Uterus (tissue), 4 donors: Measurements from ENCODE around the gene YOD1. TPM values are rescaled to one million over a fixed set of nuclear protein-coding genes. Genes with fewer than 3 reads are reported as not detected.

Experiments used
- DNase-seq, 2 donors: peaks; one replicate each; pipeline ENCODE4 v3.0.0-alpha.2; 2019 to 2020
- H3K27ac ChIP-seq, 2 donors: fragments of 200-600 bp; sonication (generic); 1 replicate in 1 of 2; 2 replicates in 1 of 2; pipeline ENCODE4 v1.5.1; 2016 to 2018
- H3K27me3 ChIP-seq, 2 donors: fragments of 200-600 bp; sonication (generic); one replicate each; pipeline ENCODE4 v1.5.1; 2018 to 2019; ENCODE audit warnings: control low read depth in 1 of 2
- H3K36me3 ChIP-seq, 2 donors: fragments of 200-600 bp; sonication (generic); one replicate each; pipeline ENCODE4 v1.5.1; 2019; ENCODE audit warnings: control low read depth in 1 of 2
- H3K4me1 ChIP-seq, 2 donors: fragments of 200-600 bp; sonication (generic); one replicate each; pipeline ENCODE4 v1.5.1; 2018 to 2019; ENCODE audit warnings: control low read depth in 1 of 2
- H3K4me3 ChIP-seq, 2 donors: fragments of 200-600 bp; sonication (generic); 1 replicate in 1 of 2; 2 replicates in 1 of 2; pipeline ENCODE4 v1.5.1; 2018 to 2019; ENCODE audit warnings: mild to moderate bottlenecking in 1 of 2
- H3K9me3 ChIP-seq, 2 donors: fragments of 200-600 bp; sonication (generic); one replicate each; pipeline ENCODE4 v1.5.1; 2019; ENCODE audit warnings: control low read depth in 1 of 2
- POLR2A ChIP-seq, 2 donors: fragments of 450-650 bp; IDR thresholded peaks; one replicate each; pipeline ENCODE4 v1.6.1; 2016; ENCODE audit warnings: antibody characterized with exemption in 2 of 2, mild to moderate bottlenecking in 1 of 2, moderate library complexity in 1 of 2
- intact Hi-C: fragments of 100-400 bp; cut with DNase I; formaldehyde crosslinking; loops from one replicate; pipeline ENCODE4 v1.15.1; 2023; ENCODE audit warnings: low total_unique reads
- total RNA-seq, 4 donors: library from RNA; depleted of rRNA in 3 of 4; stranded (reverse); fragments of >200 nt in 3 of 4; gene quantifications; one replicate each; pipeline versions ENCODE4 v1.1.0 to v1.2.4, GENCODE V29; 2014 to 2023
- TF ChIP-seq, protein P1 (sequence below), 4 experiments: fragments of 200-600 bp in 2 of 4; fragments of 450-650 bp in 2 of 4; sonication (generic) in 2 of 4; IDR thresholded peaks; one replicate each; pipeline ENCODE4 v1.5.1; 2016 to 2019; ENCODE audit warnings: antibody characterized with exemption in 4 of 4, mild to moderate bottlenecking in 2 of 4, moderate library complexity in 1 of 4
- donor health status: DM: yes; HTN: yes; CAD: no.

YOD1 gene
- total RNA-seq, 4 donors from 2014 or later: 3.3 to 17.1 (median 7.6) TPM

DNA sequence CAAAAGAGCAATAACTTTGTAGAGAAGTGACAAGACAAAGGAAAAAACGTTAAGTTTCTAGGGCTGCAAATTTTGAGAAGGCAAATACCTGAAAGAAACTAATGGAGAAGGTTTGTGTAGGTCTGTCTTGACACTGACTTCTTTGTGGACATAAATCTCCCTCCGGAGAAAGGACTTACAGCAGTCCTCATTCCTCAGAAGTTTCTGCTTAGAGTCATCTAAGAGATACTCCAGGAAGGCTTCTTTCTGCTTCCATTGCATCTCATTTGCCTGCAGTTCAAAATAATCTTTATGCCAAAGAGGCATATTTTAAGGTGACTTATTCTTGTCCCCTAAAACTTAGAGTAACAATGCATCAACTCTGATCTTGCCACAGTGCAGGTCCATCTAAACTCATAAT, 33.2 kb upstream of the YOD1 start:
- DNase-seq: no peak
- Histone ChIP-seq H3K9me3 (no peaks in the 10 kb centered on the region), H3K36me3 (no peaks in the 10 kb centered on the region), H3K4me1 (no peaks in the 10 kb centered on the region), H3K27me3 (no peaks in the 10 kb centered on the region), H3K4me3 (no peak overlapping the region), H3K27ac (no peak overlapping the region)
- TF ChIP-seq, protein P1, sequence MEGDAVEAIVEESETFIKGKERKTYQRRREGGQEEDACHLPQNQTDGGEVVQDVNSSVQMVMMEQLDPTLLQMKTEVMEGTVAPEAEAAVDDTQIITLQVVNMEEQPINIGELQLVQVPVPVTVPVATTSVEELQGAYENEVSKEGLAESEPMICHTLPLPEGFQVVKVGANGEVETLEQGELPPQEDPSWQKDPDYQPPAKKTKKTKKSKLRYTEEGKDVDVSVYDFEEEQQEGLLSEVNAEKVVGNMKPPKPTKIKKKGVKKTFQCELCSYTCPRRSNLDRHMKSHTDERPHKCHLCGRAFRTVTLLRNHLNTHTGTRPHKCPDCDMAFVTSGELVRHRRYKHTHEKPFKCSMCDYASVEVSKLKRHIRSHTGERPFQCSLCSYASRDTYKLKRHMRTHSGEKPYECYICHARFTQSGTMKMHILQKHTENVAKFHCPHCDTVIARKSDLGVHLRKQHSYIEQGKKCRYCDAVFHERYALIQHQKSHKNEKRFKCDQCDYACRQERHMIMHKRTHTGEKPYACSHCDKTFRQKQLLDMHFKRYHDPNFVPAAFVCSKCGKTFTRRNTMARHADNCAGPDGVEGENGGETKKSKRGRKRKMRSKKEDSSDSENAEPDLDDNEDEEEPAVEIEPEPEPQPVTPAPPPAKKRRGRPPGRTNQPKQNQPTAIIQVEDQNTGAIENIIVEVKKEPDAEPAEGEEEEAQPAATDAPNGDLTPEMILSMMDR (IDR thresholded peaks at IDR 0.05): no peak
- TF ChIP-seq POLR2A (IDR thresholded peaks at IDR 0.05): no peak
- intact Hi-C loops: no loop called here

DNA sequence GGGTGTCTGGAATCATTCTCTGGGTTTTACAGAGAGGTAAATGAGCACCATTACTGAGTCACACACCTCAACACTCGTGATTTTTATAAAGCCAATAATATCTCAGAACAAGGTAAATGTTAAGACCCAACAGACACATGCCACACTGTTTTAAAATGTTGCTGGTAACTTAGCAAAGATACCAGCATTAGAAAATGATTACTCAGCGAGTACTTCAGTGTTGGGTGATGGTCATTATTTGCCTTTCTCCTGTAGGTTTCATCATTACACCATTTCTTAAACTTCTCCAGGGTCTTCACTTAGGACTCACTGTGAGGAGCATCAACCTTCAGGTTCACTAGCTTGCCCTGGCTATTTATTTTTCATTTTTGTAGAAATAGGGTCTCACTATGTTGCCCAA, 30.8 kb upstream of the YOD1 start:
- H3K36me3 ChIP-seq: no peaks in the 10 kb centered on the region
- H3K27ac ChIP-seq: no peak overlapping the region
- H3K9me3 ChIP-seq: no peaks in the 10 kb centered on the region
- no peak for DNase-seq
- intact Hi-C loops: no loop called here
- no peaks in the 10 kb centered on the region for H3K27me3 ChIP-seq
- TF ChIP-seq, protein P1 (IDR thresholded peaks at IDR 0.05): no peak
- no peak for TF ChIP-seq POLR2A (IDR thresholded peaks at IDR 0.05)
- no peak overlapping the region for H3K4me3 ChIP-seq
- no peaks in the 10 kb centered on the region for H3K4me1 ChIP-seq

DNA sequence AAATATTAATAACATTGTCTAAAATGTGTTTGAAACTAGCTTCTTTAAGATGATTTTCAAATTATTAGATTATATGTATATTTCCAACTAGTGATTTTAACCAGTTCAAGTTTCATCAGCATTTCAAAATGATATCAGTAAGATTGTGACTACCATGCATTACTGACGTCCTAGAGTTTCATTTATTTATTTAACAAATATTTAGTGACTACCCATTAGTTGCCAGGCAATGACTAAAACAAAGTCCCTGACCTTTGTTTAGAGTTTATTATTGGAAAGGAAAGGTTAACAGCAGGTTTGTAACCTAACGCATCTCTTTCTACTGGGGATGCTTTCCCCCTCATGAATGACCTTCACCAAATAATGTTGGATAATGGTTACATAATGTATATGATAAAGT, 30.1 kb upstream of the YOD1 start:
- no peaks in the 10 kb centered on the region for H3K4me1 ChIP-seq
- no peak for TF ChIP-seq POLR2A (IDR thresholded peaks at IDR 0.05)
- TF ChIP-seq, protein P1 (IDR thresholded peaks at IDR 0.05): no peak
- H3K27ac ChIP-seq: no peak overlapping the region
- no peak for DNase-seq
- H3K27me3 ChIP-seq: no peaks in the 10 kb centered on the region
- intact Hi-C loops: no loop called here
- no peaks in the 10 kb centered on the region for H3K36me3 ChIP-seq
- H3K4me3 ChIP-seq: no peak overlapping the region
- no peaks in the 10 kb centered on the region for H3K9me3 ChIP-seq

DNA sequence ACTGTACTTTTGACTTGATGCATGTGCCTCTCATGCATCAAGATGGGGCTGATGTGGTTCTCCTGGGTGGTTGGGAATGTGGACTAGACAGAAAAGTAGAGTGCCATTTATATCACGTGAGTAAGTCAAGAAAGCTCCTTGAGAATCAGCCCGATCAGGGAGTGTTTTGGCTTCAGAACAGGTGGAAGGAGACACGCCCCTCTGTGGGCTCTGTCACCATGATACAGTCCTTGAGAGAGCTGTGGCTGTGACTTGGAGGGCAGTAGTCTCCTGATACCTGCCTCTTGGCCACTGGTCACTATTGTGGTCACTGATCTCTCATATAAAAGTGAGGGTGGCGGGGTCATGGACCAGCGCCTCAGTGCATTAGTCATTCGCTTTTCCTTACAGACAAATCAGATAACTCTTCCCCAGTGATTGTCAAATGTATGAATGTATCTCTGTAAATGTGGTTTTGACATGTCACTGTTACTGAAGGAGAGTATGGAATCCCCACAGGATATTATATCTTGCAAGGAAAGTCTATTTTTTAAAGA, 28.8 kb upstream of the YOD1 start:
- Histone ChIP-seq H3K4me1 (no peaks in the 10 kb centered on the region), H3K27me3 (no peaks in the 10 kb centered on the region), H3K9me3 (no peaks in the 10 kb centered on the region), H3K27ac (no peak overlapping the region), H3K4me3 (no peak overlapping the region), H3K36me3 (no peaks in the 10 kb centered on the region)
- intact Hi-C loops: no loop called here
- TF ChIP-seq, protein P1 (IDR thresholded peaks at IDR 0.05): no peak
- TF ChIP-seq POLR2A (IDR thresholded peaks at IDR 0.05): no peak
- no peak for DNase-seq

DNA sequence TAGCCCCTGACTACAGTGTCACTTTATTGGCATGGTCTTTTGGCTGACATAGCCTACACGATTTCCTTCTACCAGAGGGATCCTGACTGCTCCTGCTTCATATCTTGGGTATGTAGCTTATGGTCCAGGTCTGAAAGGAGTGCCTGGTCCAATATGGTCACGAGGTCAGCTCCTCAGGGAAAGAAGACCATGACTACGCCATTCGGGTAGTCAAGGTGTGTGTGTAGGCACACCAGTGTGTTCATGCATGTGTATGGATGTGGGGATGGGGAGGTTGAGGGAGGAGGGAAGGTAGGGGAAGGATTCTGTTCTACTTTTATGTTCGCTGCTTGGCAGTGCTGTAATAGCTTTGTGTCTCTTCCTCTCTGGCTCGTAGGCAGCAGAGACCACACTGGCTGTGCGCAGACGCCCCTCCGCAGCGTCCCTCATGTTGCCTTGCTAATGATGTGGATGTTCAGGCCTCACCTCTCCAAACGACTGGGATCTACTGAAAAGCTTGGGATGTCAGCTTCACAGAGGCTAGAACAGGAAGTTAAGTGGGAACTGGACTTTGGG, 27.6 kb upstream of the YOD1 start:
- H3K4me1 ChIP-seq: no peaks in the 10 kb centered on the region
- no peaks in the 10 kb centered on the region for H3K36me3 ChIP-seq
- intact Hi-C loops: no loop called here
- no peaks in the 10 kb centered on the region for H3K27me3 ChIP-seq
- no peak overlapping the region for H3K4me3 ChIP-seq
- no peak for DNase-seq
- no peaks in the 10 kb centered on the region for H3K9me3 ChIP-seq
- TF ChIP-seq, protein P1 (IDR thresholded peaks at IDR 0.05): no peak
- no peak for TF ChIP-seq POLR2A (IDR thresholded peaks at IDR 0.05)
- H3K27ac ChIP-seq: no peak overlapping the region
